DND-41 (cell line): ENCODE data around the gene ESR2.

Experiments used
- ATAC-seq: fragments of 200-7000 bp; cut with Tn5 transposase; 3 replicates; pipeline ENCODE4 v1.9.1; 2021; ENCODE audit warnings: low read depth; ENCODE audit not compliant: insufficient read depth
- DNase-seq: peaks from one replicate; pipeline ENCODE4 v3.0.0-alpha.2; 2020
- H2AFZ ChIP-seq: 2 replicates; pipeline ENCODE4 v1.6.0; 2012; ENCODE audit warnings: low read depth, low read length
- H3K27ac ChIP-seq: 2 replicates; pipeline ENCODE4 v1.5.1; 2012; ENCODE audit warnings: low read length, inconsistent platforms
- H3K27me3 ChIP-seq: fragments of 200-600 bp; sonication (generic); 2 replicates; pipeline ENCODE4 v1.6.0; 2012; ENCODE audit warnings: low read length, mild to moderate bottlenecking, inconsistent platforms; ENCODE audit not compliant: insufficient read depth, poor library complexity
- H3K36me3 ChIP-seq: 2 replicates; pipeline ENCODE4 v1.5.1; 2012; ENCODE audit warnings: low read length, inconsistent platforms; ENCODE audit not compliant: insufficient read depth
- H3K4me1 ChIP-seq: 2 replicates; pipeline ENCODE4 v1.5.1; 2012; ENCODE audit warnings: mild to moderate bottlenecking, low read length; ENCODE audit not compliant: insufficient read depth
- H3K4me2 ChIP-seq: 2 replicates; pipeline ENCODE4 v1.6.0; 2012; ENCODE audit warnings: mild to moderate bottlenecking, moderate library complexity, low read length, inconsistent platforms; ENCODE audit not compliant: insufficient read depth
- H3K4me3 ChIP-seq, 2 experiments: fragments of 200-600 bp in 1 of 2; shearing (Covaris generic) in 1 of 2; 2 replicates each; pipeline ENCODE4 v1.5.1; 2012 to 2016; ENCODE audit warnings: inconsistent platforms in 2 of 2, low read length in 2 of 2, mild to moderate bottlenecking in 2 of 2, low read depth in 1 of 2, moderate library complexity in 1 of 2
- H3K79me2 ChIP-seq: 2 replicates; pipeline ENCODE4 v1.6.0; 2012; ENCODE audit warnings: low read length, inconsistent platforms; ENCODE audit not compliant: insufficient read depth
- H3K9ac ChIP-seq: 2 replicates; pipeline ENCODE4 v1.6.0; 2012; ENCODE audit warnings: low read depth, mild to moderate bottlenecking, inconsistent platforms, low read length, moderate library complexity
- H3K9me3 ChIP-seq: 2 replicates; pipeline ENCODE4 v1.5.1; 2012; ENCODE audit warnings: low read length, moderate library complexity, mild to moderate bottlenecking, inconsistent platforms; ENCODE audit not compliant: insufficient read depth, severe bottlenecking
- H4K20me1 ChIP-seq: 2 replicates; pipeline ENCODE4 v1.6.0; 2012; ENCODE audit warnings: low read length; ENCODE audit not compliant: insufficient read depth
- EZH2 ChIP-seq: IDR thresholded peaks from 3 replicates; pipeline ENCODE4 v1.6.1; 2012; ENCODE audit warnings: borderline replicate concordance, low read depth, mild to moderate bottlenecking, moderate library complexity, low read length, inconsistent platforms; ENCODE audit not compliant: severe bottlenecking
- TF ChIP-seq, protein P1 (sequence below): IDR thresholded peaks from 2 replicates; pipeline ENCODE4 v1.5.1; 2012; ENCODE audit warnings: borderline replicate concordance, low read length, moderate library complexity, mild to moderate bottlenecking; ENCODE audit not compliant: poor library complexity, severe bottlenecking; ENCODE audit errors: extremely low read depth

Gene ESR2

GRCh38 chr14:64080452-64080851, 213.7 kb downstream of the ESR2 start:
- Histone ChIP-seq H3K36me3 (peaks cover 86% of the 10 kb centered on the region), H3K9ac (no peak overlapping the region), H3K27me3 (no peaks in the 10 kb centered on the region), H2AFZ (no peak overlapping the region), H4K20me1 (no peaks in the 10 kb centered on the region), H3K4me3 (no peak overlapping the region), H3K4me2 (no peak overlapping the region), H3K79me2 (no peaks in the 10 kb centered on the region), H3K4me1 (no peaks in the 10 kb centered on the region), H3K9me3 (no peaks in the 10 kb centered on the region), H3K27ac (no peak overlapping the region)
- DNase-seq (no peak), ATAC-seq (no peak)
- TF ChIP-seq, protein P1, sequence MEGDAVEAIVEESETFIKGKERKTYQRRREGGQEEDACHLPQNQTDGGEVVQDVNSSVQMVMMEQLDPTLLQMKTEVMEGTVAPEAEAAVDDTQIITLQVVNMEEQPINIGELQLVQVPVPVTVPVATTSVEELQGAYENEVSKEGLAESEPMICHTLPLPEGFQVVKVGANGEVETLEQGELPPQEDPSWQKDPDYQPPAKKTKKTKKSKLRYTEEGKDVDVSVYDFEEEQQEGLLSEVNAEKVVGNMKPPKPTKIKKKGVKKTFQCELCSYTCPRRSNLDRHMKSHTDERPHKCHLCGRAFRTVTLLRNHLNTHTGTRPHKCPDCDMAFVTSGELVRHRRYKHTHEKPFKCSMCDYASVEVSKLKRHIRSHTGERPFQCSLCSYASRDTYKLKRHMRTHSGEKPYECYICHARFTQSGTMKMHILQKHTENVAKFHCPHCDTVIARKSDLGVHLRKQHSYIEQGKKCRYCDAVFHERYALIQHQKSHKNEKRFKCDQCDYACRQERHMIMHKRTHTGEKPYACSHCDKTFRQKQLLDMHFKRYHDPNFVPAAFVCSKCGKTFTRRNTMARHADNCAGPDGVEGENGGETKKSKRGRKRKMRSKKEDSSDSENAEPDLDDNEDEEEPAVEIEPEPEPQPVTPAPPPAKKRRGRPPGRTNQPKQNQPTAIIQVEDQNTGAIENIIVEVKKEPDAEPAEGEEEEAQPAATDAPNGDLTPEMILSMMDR, result no peak
- TF ChIP-seq EZH2, result no peak

DNA sequence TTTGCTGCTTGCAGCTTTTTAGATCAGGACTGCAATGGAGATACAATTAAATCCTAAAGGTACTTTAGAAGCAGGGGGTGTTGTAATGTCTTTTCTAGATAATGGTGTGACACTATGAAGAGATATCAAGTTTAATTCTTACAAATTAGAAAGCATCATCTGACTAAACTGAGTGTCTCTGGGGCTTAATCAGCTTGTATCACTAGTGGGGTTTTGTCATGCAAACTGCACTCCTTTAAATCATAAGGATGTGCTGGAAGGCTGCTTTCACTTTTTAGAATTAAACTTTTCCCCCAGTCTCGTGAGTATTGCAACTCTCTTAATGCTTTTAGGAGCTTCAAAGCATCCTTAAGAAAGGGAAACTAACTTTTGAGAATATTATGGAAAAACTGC, 218.6 kb downstream of the ESR2 start:
- Histone ChIP-seq H2AFZ (no peak overlapping the region), H3K4me1 (no peaks in the 10 kb centered on the region), H3K9me3 (no peaks in the 10 kb centered on the region), H3K27me3 (no peaks in the 10 kb centered on the region), H3K27ac (no peak overlapping the region), H3K4me2 (no peak overlapping the region), H3K36me3 (peaks cover 86% of the 10 kb centered on the region), H3K9ac (no peak overlapping the region), H4K20me1 (no peaks in the 10 kb centered on the region), H3K79me2 (no peaks in the 10 kb centered on the region), H3K4me3 (no peak overlapping the region)
- TF ChIP-seq EZH2, result no peak
- TF ChIP-seq, protein P1, result no peak
- DNase-seq (no peak), ATAC-seq (no peak)

- Histone ChIP-seq H2AFZ (no peak overlapping the region), H3K27ac (no peak overlapping the region), H3K4me2 (no peak overlapping the region), H3K9ac (no peak overlapping the region), H4K20me1 (no peaks in the 10 kb centered on the region), H3K27me3 (no peaks in the 10 kb centered on the region), H3K4me1 (no peaks in the 10 kb centered on the region), H3K36me3 (peaks cover 86% of the 10 kb centered on the region), H3K4me3 (no peak overlapping the region), H3K9me3 (no peaks in the 10 kb centered on the region), H3K79me2 (no peaks in the 10 kb centered on the region)
- DNase-seq, result no peak
- TF ChIP-seq, protein P1, result no peak
- TF ChIP-seq EZH2, result no peak
- no peak for ATAC-seq
Observed at GRCh38 chr14:64074961-64075612, 219.1 kb downstream of the ESR2 start.
